HCT116 (cell line): ENCODE measurements around the gene ARHGEF1. TPM values are rescaled to one million over a fixed set of nuclear protein-coding genes. Genes with fewer than 3 reads are reported as not detected.
"Not testable (repeated sequence)": the region's sequence is repeated elsewhere in the genome, so short reads cannot be mapped to it uniquely, and the experiment has no call there.

ENCODE experiments used
- ATAC-seq: fragments of 200-7000 bp; cut with Tn5 transposase; 2 replicates; pipeline ENCODE4 v1.9.1; 2020; ENCODE audit warnings: mild to moderate bottlenecking, moderate library complexity
- BruUV-seq: library from RNA; stranded (reverse); fragments of 400-500 nt; replicated peaks from 2 replicates; lab custom pipeline; 2021; lab: Mats Ljungman, UMichigan
- CTCF ChIA-PET: fragments of 300-600 bp; sonication (Branson Sonifier 250); formaldehyde crosslinking; loops from one replicate; lab custom pipeline; 2021; ENCODE audit warnings: antibody characterized with exemption; lab: Charles Lee
- POLR2A ChIA-PET: fragments of 300-600, 350-600 bp; sonication (Branson Sonifier 250); formaldehyde crosslinking; loops from one replicate; lab custom pipeline; 2021; ENCODE audit warnings: antibody characterized with exemption; lab: Charles Lee
- RAD21 ChIA-PET, 2 experiments: fragments of 300-600 bp; sonication (Branson Sonifier 250); formaldehyde crosslinking; loops; one replicate each; lab custom pipeline; 2023; ENCODE audit warnings: low total read pairs in 2 of 2; ENCODE audit not compliant: uncharacterized antibody in 2 of 2, unreplicated experiment in 2 of 2, low non-redundant PET in 1 of 2; lab: Charles Lee
- DNase-seq: peaks from one replicate; pipeline ENCODE4 v3.0.0-alpha.2; 2010; ENCODE audit warnings: low read depth, low spot score
- H2AFZ ChIP-seq: fragments of 200-600 bp; shearing (Covaris generic), sonication (generic); 2 replicates; pipeline ENCODE4 v1.6.1; 2017; ENCODE audit warnings: low read depth, mixed run types, mixed read lengths, antibody characterized with exemption, low read length; ENCODE audit not compliant: poor library complexity, severe bottlenecking
- H3K27ac ChIP-seq: 2 replicates; pipeline ENCODE4 v1.5.1; 2012; ENCODE audit warnings: low read depth, low read length
- H3K27me3 ChIP-seq: fragments of 200-600 bp; sonication (generic); 2 replicates; pipeline ENCODE4 v1.6.1; 2016; ENCODE audit warnings: mixed run types, low read length, mixed read lengths; ENCODE audit not compliant: insufficient read depth
- H3K36me3 ChIP-seq, 2 experiments: fragments of 200-500 bp in 1 of 2; fragments of 200-600 bp in 1 of 2; sonication (Bioruptor generic) in 1 of 2; sonication (generic) in 1 of 2; 2 replicates each; pipeline versions ENCODE4 v1.5.1 to v1.6.1; 2014 to 2016; ENCODE audit warnings: low read length in 2 of 2, inconsistent platforms in 1 of 2, mixed read lengths in 1 of 2, mixed run types in 1 of 2; ENCODE audit not compliant: insufficient read depth in 2 of 2, control insufficient read depth in 1 of 2
- H3K4me1 ChIP-seq, 2 experiments: fragments of 200-600 bp in 1 of 2; sonication (generic) in 1 of 2; 2 replicates each; pipeline versions ENCODE4 v1.5.1 to v1.6.1; 2012 to 2017; ENCODE audit warnings: low read length in 2 of 2, inconsistent platforms in 1 of 2, mild to moderate bottlenecking in 1 of 2, mixed read lengths in 1 of 2, mixed run types in 1 of 2, moderate library complexity in 1 of 2; ENCODE audit not compliant: insufficient read depth in 2 of 2, control insufficient read depth in 1 of 2
- H3K4me2 ChIP-seq: fragments of 200-600 bp; sonication (generic); 2 replicates; pipeline ENCODE4 v1.6.1; 2017; ENCODE audit warnings: mixed run types, low read length, mixed read lengths
- H3K4me3 ChIP-seq, 2 experiments: fragments of 200-600 bp in 1 of 2; sonication (generic) in 1 of 2; replicated peaks in 1 of 2; 2 replicates each; pipeline ENCODE4 v1.5.1; 2011 to 2016; ENCODE audit warnings: low read length in 2 of 2, control low read depth in 1 of 2, low read depth in 1 of 2, mild to moderate bottlenecking in 1 of 2, mixed read lengths in 1 of 2, mixed run types in 1 of 2
- H3K79me2 ChIP-seq: fragments of 200-600 bp; sonication (generic); 2 replicates; pipeline ENCODE4 v1.6.1; 2017; ENCODE audit warnings: mild to moderate bottlenecking, mixed run types, low read length, moderate library complexity, mixed read lengths; ENCODE audit not compliant: insufficient read depth
- H3K9ac ChIP-seq: fragments of 200-600 bp; sonication (generic); 2 replicates; pipeline ENCODE4 v1.6.1; 2016; ENCODE audit warnings: low read length, mixed read lengths
- H3K9me2 ChIP-seq: fragments of 200-600 bp; sonication (generic), shearing (Covaris generic); 2 replicates; pipeline ENCODE4 v1.6.1; 2017; ENCODE audit warnings: mixed run types, mild to moderate bottlenecking, moderate library complexity; ENCODE audit not compliant: insufficient read depth
- H3K9me3 ChIP-seq, 2 experiments: fragments of 200-500 bp in 1 of 2; fragments of 200-600 bp in 1 of 2; sonication (Bioruptor generic) in 1 of 2; sonication (generic) in 1 of 2; 2 replicates each; pipeline ENCODE4 v1.6.1; 2014 to 2017; ENCODE audit warnings: low read length in 2 of 2, mixed read lengths in 2 of 2, inconsistent platforms in 1 of 2, low read depth in 1 of 2, mild to moderate bottlenecking in 1 of 2, mixed run types in 1 of 2, moderate library complexity in 1 of 2; ENCODE audit not compliant: control insufficient read depth in 1 of 2, insufficient read depth in 1 of 2
- H4K20me1 ChIP-seq: fragments of 200-600 bp; sonication (generic), shearing (Covaris generic); 2 replicates; pipeline ENCODE4 v1.6.1; 2017; ENCODE audit warnings: mixed run types, mild to moderate bottlenecking, moderate library complexity; ENCODE audit not compliant: insufficient read depth
- CTCF ChIP-seq, 3 experiments: fragments of 200-600 bp in 1 of 3; sonication (generic) in 1 of 3; IDR thresholded peaks in 2 of 3; conservative IDR thresholded peaks in 1 of 3; 2 replicates each; pipeline ENCODE4 v1.5.1; 2012 to 2017; ENCODE audit warnings: low read depth in 2 of 3, low read length in 2 of 3, antibody characterized with exemption in 1 of 3, borderline replicate concordance in 1 of 3, control low read depth in 1 of 3, mild to moderate bottlenecking in 1 of 3, mixed read lengths in 1 of 3, mixed run types in 1 of 3, moderate library complexity in 1 of 3; ENCODE audit not compliant: insufficient read depth in 1 of 3
- EGR1 ChIP-seq: IDR thresholded peaks from 2 replicates; pipeline ENCODE4 v1.6.1; 2012; ENCODE audit warnings: low read depth
- POLR2AphosphoS5 ChIP-seq: IDR thresholded peaks from 2 replicates; pipeline ENCODE4 v1.6.1; 2011; ENCODE audit warnings: mild to moderate bottlenecking, low read depth, low read length, moderate library complexity
- RAD21 ChIP-seq: IDR thresholded peaks from 2 replicates; pipeline ENCODE4 v1.6.1; 2012; ENCODE audit warnings: low read depth, mild to moderate bottlenecking
- SIN3A ChIP-seq: IDR thresholded peaks from 2 replicates; pipeline ENCODE4 v1.6.1; 2012; ENCODE audit warnings: low read depth
- SP1 ChIP-seq: IDR thresholded peaks from 2 replicates; pipeline ENCODE4 v1.6.1; 2012; ENCODE audit warnings: low read depth
- ZNF274 ChIP-seq: fragments of 200-500 bp; sonication (Bioruptor generic); IDR thresholded peaks from 2 replicates; pipeline ENCODE4 v1.6.1; 2014; ENCODE audit warnings: mild to moderate bottlenecking, low read depth, low read length, inconsistent platforms
- intact Hi-C: fragments of 100-400 bp; cut with micrococcal nuclease; formaldehyde crosslinking; loops from 2 replicates; pipeline ENCODE4 v1.10.0; 2022
- total RNA-seq: library from RNA; stranded (reverse); gene quantifications from one replicate; pipeline ENCODE4 v1.2.1, GENCODE V29; 2021; ENCODE audit not compliant: unreplicated experiment

ARHGEF1 gene
- total RNA-seq, 1 experiment from 2014 or later, result 110 TPM

- ChIA-PET RAD21 (interaction anchor here in 1 of 2 experiments (0.6 kb wide), 1 partner anchor 79 kb away, joined by 3 read pairs; no protein-coding TSS in a partner anchor), POLR2A (interaction anchor here (1.4 to 5.2 kb wide), 5 partner anchors 8 to 87 kb away, joined by 3 to 36 read pairs (median 6); partner anchors contain the start of genes RABAC1 and RPS19), CTCF (interaction anchor here (1.2 to 1.8 kb wide), 10 partner anchors 9 to 204 kb away, joined by 3 to 16 read pairs (median 6); partner anchors contain the start of genes RABAC1, RPS19 and ZNF574)
- Histone ChIP-seq H3K36me3 (peaks cover 30 to 43% of the 10 kb centered on the region in 2 experiments), H4K20me1 (peaks cover 38% of the 10 kb centered on the region; the same call in 1 of the 2 replicates), H3K9me3 (no peaks in the 10 kb centered on the region), H3K27ac (peak overlapping the region; percentile 51), H3K4me1 (peaks cover 0 to 34% of the 10 kb centered on the region in 2 experiments; a peak in 2 of 4 replicates), H3K9me2 (no peaks in the 10 kb centered on the region), H3K79me2 (peaks cover 27% of the 10 kb centered on the region), H3K9ac (no peak overlapping the region; the same call in 1 of the 2 replicates), H3K4me3 (no peak overlapping the region), H2AFZ (no peak overlapping the region), H3K27me3 (no peaks in the 10 kb centered on the region), H3K4me2 (no peak overlapping the region)
- TF ChIP-seq SP1 (no peak), ZNF274 (no peak), POLR2AphosphoS5 (peak; percentile 36), EGR1 (no peak)
- no peak for DNase-seq
- peak; percentile 17 for ATAC-seq
- BruUV-seq, result no TSS peak
- intact Hi-C loops, result no loop called here
Observed at GRCh38 chr19:41872384-41872774, 10.6 kb upstream of the ARHGEF1 start.

GRCh38 chr19:41872775-41873647, 10.0 kb upstream of the ARHGEF1 start:
- Histone ChIP-seq H4K20me1 (peaks cover 31% of the 10 kb centered on the region; the same call in 1 of the 2 replicates), H3K9me3 (no peaks in the 10 kb centered on the region), H3K4me2 (no peak overlapping the region), H3K27me3 (no peaks in the 10 kb centered on the region), H3K36me3 (peaks cover 24 to 36% of the 10 kb centered on the region in 2 experiments), H3K4me3 (no peak overlapping the region), H2AFZ (no peak overlapping the region), H3K9ac (no peak overlapping the region), H3K4me1 (peaks cover 0 to 27% of the 10 kb centered on the region in 2 experiments; a peak in 2 of 4 replicates), H3K79me2 (peaks cover 21% of the 10 kb centered on the region), H3K9me2 (no peaks in the 10 kb centered on the region), H3K27ac (peak overlapping the region; percentile 51)
- ChIA-PET RAD21 (interaction anchor here (0.6 to 0.9 kb wide), 3 partner anchors 77 to 85 kb away, joined by 3 to 4 read pairs (median 3); no protein-coding TSS in a partner anchor), CTCF (interaction anchor here (0.6 to 1.8 kb wide), 13 partner anchors 9 to 203 kb away, joined by 3 to 16 read pairs (median 5); partner anchors contain the start of genes ARHGEF1, RABAC1, RPS19 and ZNF574), POLR2A (interaction anchor here (0.7 to 5.2 kb wide), 8 partner anchors 8 to 86 kb away, joined by 3 to 36 read pairs (median 4); partner anchors contain the start of genes RABAC1 and RPS19)
- TSS peak; percentile 3 for BruUV-seq
- ATAC-seq (peak; percentile 83), DNase-seq (peak; percentile 63)
- intact Hi-C loops, result loop anchor here (1.0 kb wide), 2 partner anchors 78 to 85 kb away; no protein-coding TSS in a partner anchor
- peak; percentile 86 to 94 (median 88) for TF ChIP-seq CTCF (IDR thresholded peaks at IDR 0.05 in 2 of 3, conservative IDR thresholded peaks at IDR 0.05 in 1 of 3; ENCODE audit: borderline replicate concordance in 1 of 3, insufficient read depth in 1 of 3, low read depth in 2 of 3, low read length in 2 of 3)
- TF ChIP-seq RAD21, result peak; percentile 89
- TF ChIP-seq POLR2AphosphoS5, result peak; percentile 76
- no peak for TF ChIP-seq SIN3A

GRCh38 chr19:41875973-41876372, 7.0 kb upstream of the ARHGEF1 start:
- H3K27ac ChIP-seq, H3K9ac ChIP-seq, H3K27me3 ChIP-seq, RAD21 ChIA-PET, H3K79me2 ChIP-seq, H3K4me3 ChIP-seq, H3K9me3 ChIP-seq, intact Hi-C loops, H3K4me2 ChIP-seq, H3K9me2 ChIP-seq, DNase-seq, H3K36me3 ChIP-seq, BruUV-seq, ATAC-seq, H2AFZ ChIP-seq, POLR2A ChIA-PET, H3K4me1 ChIP-seq: not testable (repeated sequence)
- H4K20me1 ChIP-seq, result peaks cover 16% of the 10 kb centered on the region; the same call in 1 of the 2 replicates
- CTCF ChIA-PET, result interaction anchor here (1.6 kb wide), 1 partner anchor 159 kb away, joined by 4 read pairs; no protein-coding TSS in a partner anchor
